MCF 10A (cell line): Measurements from ENCODE around the gene C4orf17. TPM values are rescaled to one million over a fixed set of nuclear protein-coding genes. Genes with fewer than 3 reads are reported as not detected.
"Not testable (repeated sequence)": the region's sequence is repeated elsewhere in the genome, so short reads cannot be mapped to it uniquely, and the experiment has no call there.

Experiments
- BruUV-seq: library from RNA; stranded (reverse); fragments of 400-500 nt; replicated peaks from 2 replicates; lab custom pipeline; 2021; lab: Mats Ljungman, UMichigan
- CTCF ChIA-PET: fragments of 300-600 bp; sonication (Branson Sonifier 250); formaldehyde crosslinking; extraction: SDS; loops from one replicate; lab custom pipeline; 2021; ENCODE audit warnings: antibody characterized with exemption, inconsistent platforms; lab: Yijun Ruan, JAX
- POLR2A ChIA-PET: fragments of 300-600, 350-650 bp; sonication (Branson Sonifier 250); formaldehyde crosslinking; extraction: SDS; loops from one replicate; lab custom pipeline; 2020; ENCODE audit warnings: antibody characterized with exemption, inconsistent platforms; lab: Yijun Ruan, JAX
- DNase-seq: peaks from one replicate; pipeline ENCODE4 v3.0.0-alpha.2; 2018; ENCODE audit not compliant: unreplicated experiment
- H3K27ac Mint-ChIP-seq: one replicate; pipeline ENCODE4 v1.8.0; 2022; ENCODE audit warnings: mild to moderate bottlenecking, low read depth, mixed read lengths; ENCODE audit not compliant: unreplicated experiment
- H3K27me3 Mint-ChIP-seq: one replicate; pipeline ENCODE4 v1.8.0; 2022; ENCODE audit warnings: mixed read lengths; ENCODE audit not compliant: insufficient read depth, unreplicated experiment
- H3K36me3 Mint-ChIP-seq: one replicate; pipeline ENCODE4 v1.8.0; 2022; ENCODE audit warnings: mild to moderate bottlenecking, moderate library complexity, mixed read lengths; ENCODE audit not compliant: insufficient read depth, unreplicated experiment
- H3K4me1 Mint-ChIP-seq: one replicate; pipeline ENCODE4 v1.8.0; 2022; ENCODE audit warnings: mixed read lengths; ENCODE audit not compliant: insufficient read depth, unreplicated experiment
- H3K4me3 Mint-ChIP-seq: one replicate; pipeline ENCODE4 v1.8.0; 2022; ENCODE audit warnings: mild to moderate bottlenecking, moderate library complexity, mixed read lengths; ENCODE audit not compliant: unreplicated experiment
- H3K9me3 Mint-ChIP-seq: one replicate; pipeline ENCODE4 v1.8.0; 2022; ENCODE audit warnings: mixed read lengths; ENCODE audit not compliant: unreplicated experiment
- CTCF ChIP-seq: fragments of 200-600 bp; IDR thresholded peaks from one replicate; pipeline ENCODE4 v1.8.0; 2022; ENCODE audit warnings: antibody characterized with exemption, mild to moderate bottlenecking; ENCODE audit not compliant: unreplicated experiment
- intact Hi-C: fragments of 100-400 bp; cut with micrococcal nuclease; formaldehyde crosslinking; loops from 2 replicates; pipeline ENCODE4 v1.14.1; 2022
- total RNA-seq: library from RNA; stranded (reverse); gene quantifications from 2 replicates; pipeline ENCODE4 v1.2.3, GENCODE V29; 2022

The C4orf17 gene
- total RNA-seq, 1 experiment from 2014 or later = not detected

GRCh38 chr4:99507762-99508161, 3.1 kb upstream of the C4orf17 start:
- TF ChIP-seq CTCF = no peak
- CTCF ChIA-PET = no interaction called here
- POLR2A ChIA-PET = no interaction called here
- Mint-ChIP-seq H3K27me3 (no peaks in the 10 kb centered on the region), H3K4me1 (peaks cover 5% of the 10 kb centered on the region), H3K4me3 (no peak overlapping the region), H3K27ac (no peak overlapping the region), H3K36me3 (no peaks in the 10 kb centered on the region), H3K9me3 (peaks cover 11% of the 10 kb centered on the region)
- DNase-seq = peak; percentile 26
- BruUV-seq = no TSS peak
- intact Hi-C loops = no loop called here

DNA sequence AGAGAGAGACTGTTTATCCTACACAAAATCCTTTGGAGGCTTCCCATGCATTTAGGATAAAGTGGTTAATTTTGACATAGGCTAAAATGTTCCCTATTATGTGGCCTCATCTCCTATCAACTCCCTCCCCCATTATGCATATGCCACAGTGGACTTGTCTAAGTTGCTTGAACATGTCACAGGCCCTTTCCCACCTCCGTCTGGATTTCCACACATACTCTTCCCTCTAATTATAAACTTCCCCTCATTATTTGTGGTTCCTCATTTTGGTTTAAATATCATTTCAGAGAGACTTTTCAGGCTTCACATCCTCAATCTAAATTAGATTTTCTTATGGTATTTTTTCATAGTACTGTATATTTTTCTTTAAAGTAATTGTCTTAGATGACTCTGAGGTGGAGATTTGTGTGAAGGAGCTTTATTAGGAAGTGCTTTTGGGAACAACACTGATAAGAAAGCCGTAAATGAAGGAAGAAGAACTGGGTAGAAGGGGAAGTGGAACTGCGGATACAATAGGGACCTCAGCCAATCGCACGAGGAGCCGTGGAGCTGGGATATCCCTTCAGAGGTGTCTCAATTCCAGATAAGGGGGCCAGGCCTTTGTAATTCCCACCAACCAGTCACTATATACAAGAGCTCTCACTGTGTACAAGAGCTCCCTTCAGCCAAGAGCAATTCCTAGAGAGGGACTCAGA, 7.9 kb downstream of the C4orf17 start:
- CTCF ChIA-PET = no interaction called here
- no peak overlapping the region for H3K27ac Mint-ChIP-seq

DNA sequence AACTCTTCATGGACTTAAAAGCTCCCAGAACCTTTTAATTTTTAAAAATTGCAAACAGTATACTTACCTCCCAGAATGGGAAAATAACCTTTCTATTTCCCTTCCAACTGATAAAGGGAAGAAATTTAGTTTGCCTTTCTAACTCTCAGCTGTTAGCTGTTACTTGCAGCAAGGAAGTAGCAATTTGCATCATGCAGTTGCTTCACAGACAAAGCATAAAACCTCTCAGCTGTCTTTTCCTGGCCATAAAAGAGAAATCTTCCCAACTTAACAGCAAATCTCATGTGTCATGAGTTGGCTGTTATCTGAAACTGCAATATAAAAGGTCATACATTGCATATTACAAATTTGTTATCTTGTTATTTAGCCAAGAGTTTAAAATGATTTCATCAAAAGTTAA, 18.4 kb downstream of the C4orf17 start:
- POLR2A ChIA-PET = interaction anchor here (1.0 kb wide), 1 partner anchor 262 kb away, joined by 4 read pairs; no protein-coding TSS in a partner anchor
- no TSS peak for BruUV-seq
- no peak for DNase-seq
- CTCF ChIA-PET = interaction anchor here (0.5 kb wide), 1 partner anchor 10 kb away, joined by 3 read pairs; no protein-coding TSS in a partner anchor
- Mint-ChIP-seq H3K4me1 (no peaks in the 10 kb centered on the region), H3K36me3 (no peaks in the 10 kb centered on the region), H3K4me3 (no peak overlapping the region), H3K9me3 (no peaks in the 10 kb centered on the region), H3K27ac (no peak overlapping the region), H3K27me3 (no peaks in the 10 kb centered on the region)
- TF ChIP-seq CTCF = no peak
- intact Hi-C loops = no loop called here

More for the DNA sequence above, 7.9 kb downstream of the C4orf17 start:
- Mint-ChIP-seq H3K9me3 (no peaks in the 10 kb centered on the region), H3K4me1 (no peaks in the 10 kb centered on the region), H3K27me3 (peaks cover 11% of the 10 kb centered on the region), H3K36me3 (no peaks in the 10 kb centered on the region), H3K4me3 (no peak overlapping the region)
- no TSS peak for BruUV-seq
- DNase-seq = no peak
- TF ChIP-seq CTCF = no peak
- intact Hi-C loops = no loop called here
- POLR2A ChIA-PET = interaction anchor here (0.6 kb wide), 1 partner anchor 192 kb away, joined by 3 read pairs; no protein-coding TSS in a partner anchor

- ChIA-PET POLR2A (interaction anchor here (1.0 kb wide), 1 partner anchor 261 kb away, joined by 4 read pairs; no protein-coding TSS in a partner anchor), CTCF (no interaction called here)
- TF ChIP-seq CTCF = no peak
- intact Hi-C loops = no loop called here
- Mint-ChIP-seq H3K27ac (no peak overlapping the region), H3K4me3 (no peak overlapping the region), H3K4me1 (no peaks in the 10 kb centered on the region), H3K27me3 (no peaks in the 10 kb centered on the region), H3K36me3 (no peaks in the 10 kb centered on the region), H3K9me3 (no peaks in the 10 kb centered on the region)
- no TSS peak for BruUV-seq
- DNase-seq = no peak
Measured at GRCh38 chr4:99529956-99530355, 19.1 kb downstream of the C4orf17 start.

GRCh38 chr4:99534699-99535098, 23.9 kb downstream of the C4orf17 start:
- BruUV-seq, H3K4me3 Mint-ChIP-seq, POLR2A ChIA-PET: not testable (repeated sequence)

More at GRCh38 chr4:99534699-99535098, 23.9 kb downstream of the C4orf17 start:
- H3K9me3 Mint-ChIP-seq, H3K27me3 Mint-ChIP-seq, DNase-seq, intact Hi-C loops, CTCF ChIA-PET, H3K27ac Mint-ChIP-seq, H3K4me1 Mint-ChIP-seq, H3K36me3 Mint-ChIP-seq: not testable (repeated sequence)
